Activated naive CD4-positive, alpha-beta T cell treated with anti-CD3 and anti-CD28 coated beads for 36 hours (primary cell): Measurements from ENCODE around the gene IFITM5. TPM values are rescaled to one million over a fixed set of nuclear protein-coding genes. Genes with fewer than 3 reads are reported as not detected.
"Not testable (repeated sequence)": the region's sequence is repeated elsewhere in the genome, so short reads cannot be mapped to it uniquely, and the experiment has no call there.

Source experiments
- CTCF ChIA-PET: fragments of 350-600 bp; sonication (Branson Sonifier 250); formaldehyde crosslinking; loops from one replicate; lab custom pipeline; 2021; ENCODE audit warnings: antibody characterized with exemption; lab: Charles Lee
- DNase-seq: peaks from one replicate; pipeline ENCODE4 v3.0.0-alpha.2; 2020
- H3K27ac Mint-ChIP-seq: one replicate; pipeline ENCODE4 v1.8.0; 2021; ENCODE audit warnings: mild to moderate bottlenecking, mixed read lengths
- H3K27me3 Mint-ChIP-seq: one replicate; pipeline ENCODE4 v1.8.0; 2021; ENCODE audit warnings: low read depth, mixed read lengths
- H3K36me3 Mint-ChIP-seq: one replicate; pipeline ENCODE4 v1.8.0; 2021; ENCODE audit warnings: low read depth, mixed read lengths
- H3K4me1 Mint-ChIP-seq: one replicate; pipeline ENCODE4 v1.8.0; 2021; ENCODE audit warnings: low read depth, mixed read lengths
- H3K4me3 Mint-ChIP-seq: one replicate; pipeline ENCODE4 v1.8.0; 2021; ENCODE audit warnings: mild to moderate bottlenecking, moderate library complexity, mixed read lengths
- H3K9me3 Mint-ChIP-seq: one replicate; pipeline ENCODE4 v1.8.0; 2021; ENCODE audit warnings: mixed read lengths
- intact Hi-C: fragments of 100-400 bp; cut with micrococcal nuclease; formaldehyde crosslinking; loops from one replicate; pipeline ENCODE4 v1.15.1; 2023
- total RNA-seq, 2 experiments: library from RNA; stranded (reverse); gene quantifications; one replicate each; pipeline ENCODE4 v1.2.3, GENCODE V29; 2021

The IFITM5 gene
- total RNA-seq, 2 experiments from 2014 or later, result not detected

DNA sequence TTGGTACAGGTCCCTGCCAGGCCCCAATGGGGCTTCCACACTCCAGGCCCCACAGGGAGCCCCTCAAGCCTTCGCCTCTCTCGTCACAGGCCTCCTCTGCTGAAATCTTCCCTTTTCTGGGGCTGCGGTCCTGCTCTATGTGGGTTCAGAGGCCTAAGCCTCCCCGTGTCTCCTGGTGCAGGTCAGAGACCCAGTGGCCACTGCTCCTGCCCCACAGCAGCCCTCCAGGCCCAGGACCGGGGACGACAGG, 27.2 kb upstream of the IFITM5 start:
- DNase-seq, result no peak
- Mint-ChIP-seq H3K4me3 (peak overlapping the region; percentile 72), H3K27ac (peak overlapping the region; percentile 98), H3K4me1 (peaks cover 68% of the 10 kb centered on the region), H3K27me3 (no peaks in the 10 kb centered on the region), H3K9me3 (no peaks in the 10 kb centered on the region), H3K36me3 (no peaks in the 10 kb centered on the region)
- intact Hi-C loops, result no loop called here
- CTCF ChIA-PET, result interaction anchor here (1.3 to 1.7 kb wide), 3 partner anchors 14 to 76 kb away, joined by 3 to 5 read pairs (median 4); no protein-coding TSS in a partner anchor

DNA sequence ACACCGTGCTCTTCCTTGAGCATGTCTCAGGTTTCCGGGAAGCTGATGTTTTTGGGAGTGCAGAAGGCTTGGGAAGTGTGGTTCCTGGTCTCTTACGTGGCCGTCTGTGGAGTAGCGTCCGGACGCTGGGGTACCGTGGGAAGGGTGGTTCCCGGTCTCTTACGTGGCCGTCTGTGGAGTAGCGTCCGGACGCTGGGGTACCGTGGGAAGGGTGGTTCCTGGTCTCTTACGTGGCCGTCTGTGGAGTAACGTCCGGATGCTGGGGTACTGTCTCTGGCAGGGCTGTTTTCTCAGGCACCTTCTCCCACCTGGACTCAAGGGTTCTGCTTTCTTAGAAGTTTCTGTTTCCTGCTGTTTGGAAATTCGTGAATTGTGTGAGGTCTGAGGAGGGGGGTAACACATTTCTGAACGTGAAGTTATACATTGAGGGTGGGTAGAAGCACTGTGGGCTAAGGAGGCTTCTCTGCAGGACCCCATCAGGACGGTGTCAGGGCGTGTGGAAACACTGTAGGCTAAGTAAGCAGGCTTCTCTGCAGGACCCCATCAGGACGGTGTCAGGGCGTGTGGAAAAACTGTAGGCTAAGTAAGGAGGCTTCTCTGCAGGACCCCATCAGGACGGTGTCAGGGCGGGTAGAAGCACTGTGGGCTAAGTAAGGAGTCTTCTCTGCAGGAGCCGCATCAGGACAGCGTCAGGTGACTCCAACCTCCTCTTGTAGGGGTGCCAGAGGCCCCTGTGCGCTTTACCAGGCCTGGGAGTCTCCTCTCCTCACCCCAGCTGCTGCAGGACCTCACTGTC, 26.7 kb upstream of the IFITM5 start:
- H3K9me3 Mint-ChIP-seq, result no peaks in the 10 kb centered on the region
- peaks cover 63% of the 10 kb centered on the region for H3K4me1 Mint-ChIP-seq
- no peak for DNase-seq
- peak overlapping the region; percentile 98 for H3K27ac Mint-ChIP-seq
- no peaks in the 10 kb centered on the region for H3K27me3 Mint-ChIP-seq
- no peaks in the 10 kb centered on the region for H3K36me3 Mint-ChIP-seq
- peak overlapping the region; percentile 72 for H3K4me3 Mint-ChIP-seq
- CTCF ChIA-PET, result interaction anchor here (1.1 to 1.7 kb wide), 4 partner anchors 10 to 75 kb away, joined by 3 to 5 read pairs (median 4); no protein-coding TSS in a partner anchor
- intact Hi-C loops, result no loop called here

DNA sequence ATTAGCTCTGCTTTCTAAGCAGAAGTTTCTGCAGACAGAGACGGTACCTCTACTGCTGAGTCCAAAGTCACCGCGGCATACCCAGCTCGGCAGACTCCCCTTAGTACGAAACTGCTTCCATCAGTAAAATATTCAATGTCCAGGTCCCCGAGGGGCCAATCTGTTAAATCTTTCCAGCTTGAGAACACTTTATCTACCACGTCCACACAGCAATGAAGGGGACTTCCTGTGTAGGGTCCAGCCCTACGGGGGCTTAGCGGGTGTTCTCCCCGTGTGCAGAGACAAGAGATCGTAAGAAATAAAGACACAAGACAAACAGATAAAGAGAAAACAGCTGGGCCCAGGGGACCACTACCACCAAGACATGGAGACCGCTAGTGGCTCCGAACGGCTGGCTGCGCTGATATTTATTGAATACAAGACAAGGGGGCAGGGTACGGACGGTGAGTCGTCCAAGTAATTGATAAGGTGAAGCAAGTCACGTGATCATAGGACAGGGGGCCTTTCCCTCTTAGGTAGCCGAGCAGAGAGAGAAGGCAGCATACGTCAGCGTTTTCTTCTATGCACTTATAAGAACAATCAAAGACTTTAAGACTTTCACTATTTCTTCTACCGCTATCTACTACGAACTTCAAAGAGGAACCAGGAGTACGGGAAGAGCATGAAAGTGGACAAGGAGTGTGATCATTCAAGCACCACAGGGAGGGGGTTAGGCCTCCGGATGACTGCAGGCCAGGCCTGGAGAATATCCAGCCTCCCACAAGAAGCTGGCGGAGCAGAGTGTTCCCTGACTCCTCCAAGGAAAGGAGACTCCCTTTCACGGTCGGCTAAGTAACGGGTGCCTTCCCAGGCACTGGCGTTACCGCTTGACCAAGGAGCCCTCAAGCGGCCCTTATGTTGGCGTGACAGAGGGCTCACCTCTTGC, 25.5 kb upstream of the IFITM5 start:
- H3K36me3 Mint-ChIP-seq, H3K4me3 Mint-ChIP-seq, DNase-seq, H3K27me3 Mint-ChIP-seq, H3K9me3 Mint-ChIP-seq, intact Hi-C loops: not testable (repeated sequence)
- H3K4me1 Mint-ChIP-seq, result peaks cover 62% of the 10 kb centered on the region
- CTCF ChIA-PET, result interaction anchor here (0.8 to 1.1 kb wide), 2 partner anchors 12 to 15 kb away, joined by 4 to 6 read pairs; no protein-coding TSS in a partner anchor
- H3K27ac Mint-ChIP-seq, result peak overlapping the region; percentile 69

DNA sequence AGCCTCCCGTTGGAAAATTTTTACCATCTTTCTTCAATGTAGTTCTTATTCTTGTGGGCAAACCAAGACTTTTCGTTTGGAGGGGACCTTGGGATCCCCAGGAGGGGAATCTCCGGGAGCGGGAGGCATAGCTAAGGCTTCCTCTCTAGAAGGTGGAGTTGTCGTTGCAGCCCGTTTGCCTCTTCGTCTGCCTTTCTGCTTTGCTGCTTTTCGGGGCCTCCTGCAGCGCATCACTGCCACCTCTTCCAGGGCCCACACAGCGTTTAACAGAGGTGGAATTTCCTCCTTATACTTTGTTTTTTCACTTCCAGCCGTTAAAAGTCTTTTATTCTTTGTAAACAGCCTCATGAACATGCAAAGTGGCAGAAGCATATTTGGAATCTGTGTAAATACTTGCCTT, 24.8 kb upstream of the IFITM5 start:
- H3K27ac Mint-ChIP-seq, result no peak overlapping the region
- intact Hi-C loops, result no loop called here
- H3K4me3 Mint-ChIP-seq, result no peak overlapping the region
- CTCF ChIA-PET, result no interaction called here
- H3K9me3 Mint-ChIP-seq, result no peaks in the 10 kb centered on the region
- H3K4me1 Mint-ChIP-seq, result peaks cover 55% of the 10 kb centered on the region
- H3K27me3 Mint-ChIP-seq, result no peaks in the 10 kb centered on the region
- H3K36me3 Mint-ChIP-seq, result peaks cover 9% of the 10 kb centered on the region
- DNase-seq, result no peak

DNA sequence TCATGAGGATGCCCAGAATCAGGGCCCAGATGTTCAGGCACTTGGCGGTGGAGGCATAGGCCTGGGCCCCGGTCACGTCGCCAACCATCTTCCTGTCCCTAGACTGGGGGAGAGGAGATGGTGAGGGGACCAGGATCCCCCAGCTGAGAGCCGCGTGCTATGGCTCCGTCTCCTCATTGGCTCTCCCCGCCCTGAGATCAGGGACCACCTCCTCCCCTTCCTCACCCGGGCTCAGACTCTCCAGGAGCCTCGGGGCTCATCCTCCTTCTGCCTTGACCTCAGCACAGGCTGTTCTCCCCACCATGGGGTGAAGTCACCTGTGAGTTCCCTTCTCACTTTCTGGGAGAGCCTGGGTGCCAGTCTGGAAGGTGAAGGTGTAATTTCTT, 20.6 kb upstream of the IFITM5 start:
- intact Hi-C loops, result loop anchor here (2.0 to 10.0 kb wide), 2 partner anchors 13 to 475 kb away; partner anchors contain the start of genes CEND1, IFITM2 and SLC25A22
- peaks cover 31% of the 10 kb centered on the region for H3K36me3 Mint-ChIP-seq
- peak overlapping the region; percentile 97 for H3K27ac Mint-ChIP-seq
- H3K9me3 Mint-ChIP-seq, CTCF ChIA-PET, DNase-seq, H3K27me3 Mint-ChIP-seq: not testable (repeated sequence)
- H3K4me3 Mint-ChIP-seq, result peak overlapping the region; percentile 91
- H3K4me1 Mint-ChIP-seq, result peaks cover 39% of the 10 kb centered on the region

DNA sequence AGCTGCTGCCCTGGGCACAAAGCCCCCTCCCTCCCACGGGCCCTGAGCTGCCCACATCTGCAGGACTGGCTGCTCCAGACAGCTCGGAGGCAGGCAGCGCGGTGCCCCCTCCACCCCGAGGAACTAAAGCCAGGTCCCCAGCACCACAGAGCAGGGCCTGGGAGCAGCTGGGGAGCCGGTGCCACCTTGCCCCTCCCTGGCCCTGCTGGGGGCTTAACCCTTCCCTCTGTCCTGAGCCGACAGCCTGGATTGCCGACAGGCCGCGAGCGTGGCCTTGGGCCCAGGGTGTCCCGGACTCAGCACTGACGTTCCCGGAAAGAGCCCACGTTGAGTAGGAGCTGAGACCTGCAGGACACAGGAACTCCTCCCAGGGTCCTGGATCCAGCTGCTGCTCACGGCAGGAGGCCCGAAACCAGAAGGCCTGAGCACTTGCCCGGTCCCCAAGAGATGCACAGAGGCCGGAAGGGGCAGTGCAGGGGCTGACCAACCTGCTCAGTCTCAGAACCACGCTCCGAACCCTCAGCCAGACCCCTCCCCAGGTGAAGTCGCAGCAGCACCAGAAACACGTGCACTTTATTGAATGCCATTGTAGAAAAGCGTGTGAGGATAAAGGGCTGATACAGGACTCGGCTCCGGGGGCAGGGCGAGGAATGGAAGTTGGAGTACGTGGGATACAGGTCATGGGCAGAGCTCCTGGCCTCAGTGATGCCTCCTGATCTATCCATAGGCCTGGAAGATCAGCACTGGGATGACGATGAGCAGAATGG, 20.0 kb upstream of the IFITM5 start:
- CTCF ChIA-PET, H3K9me3 Mint-ChIP-seq, H3K27me3 Mint-ChIP-seq: not testable (repeated sequence)
- H3K36me3 Mint-ChIP-seq, result peaks cover 37% of the 10 kb centered on the region
- peak overlapping the region; percentile 97 for H3K27ac Mint-ChIP-seq
- peaks cover 33% of the 10 kb centered on the region for H3K4me1 Mint-ChIP-seq
- intact Hi-C loops, result loop anchor here (10.0 kb wide), 1 partner anchor 475 kb away; the partner anchor contains the start of genes CEND1 and SLC25A22
- peak; percentile 30 for DNase-seq
- peak overlapping the region; percentile 91 for H3K4me3 Mint-ChIP-seq

DNA sequence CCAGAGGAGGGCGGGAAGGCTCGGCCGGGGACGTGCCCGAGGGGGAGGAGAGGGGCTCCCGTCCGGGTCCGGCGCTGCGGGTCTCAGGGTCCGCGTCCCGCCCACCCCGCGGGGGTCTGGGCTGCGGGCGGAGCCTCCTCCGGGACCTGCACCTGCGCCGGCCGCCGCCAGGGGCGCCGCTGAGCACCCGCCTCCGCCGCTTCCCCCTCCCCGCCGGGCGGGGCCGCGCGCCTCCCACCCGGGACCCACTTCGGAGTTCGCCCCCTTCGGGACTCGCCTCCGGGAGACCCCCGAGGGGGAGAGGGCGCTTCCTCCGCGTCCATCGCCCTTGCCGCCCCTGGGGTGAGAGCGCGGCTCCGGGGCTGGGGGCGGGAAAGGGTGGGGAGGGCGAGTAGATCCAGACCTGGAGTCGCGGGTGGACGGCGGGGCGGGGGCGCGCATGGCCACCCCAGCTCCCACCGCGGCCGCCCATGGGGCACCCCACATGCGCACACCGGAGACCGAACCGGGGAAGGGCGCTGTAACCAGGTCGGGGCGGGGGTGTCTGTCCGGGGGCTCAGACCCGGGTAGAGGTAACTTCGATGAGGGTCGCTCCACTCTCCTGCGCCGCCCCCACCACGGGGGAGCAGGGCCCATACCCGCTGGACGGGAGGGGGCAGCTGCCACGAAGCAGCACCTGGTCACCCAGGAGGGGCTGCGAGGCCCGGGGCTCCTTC, 19.2 kb upstream of the IFITM5 start:
- CTCF ChIA-PET, result interaction anchor here (1.2 to 2.2 kb wide), 2 partner anchors 13 to 37 kb away, joined by 4 to 13 read pairs; no protein-coding TSS in a partner anchor
- intact Hi-C loops, result loop anchor here (10.0 kb wide), 1 partner anchor 476 kb away; the partner anchor contains the start of genes CEND1 and SLC25A22
- DNase-seq, result peak; percentile 7
- Mint-ChIP-seq H3K36me3 (peaks cover 43% of the 10 kb centered on the region), H3K4me1 (peaks cover 28% of the 10 kb centered on the region), H3K4me3 (peak overlapping the region; percentile 91)
- not testable (repeated sequence) for H3K27ac Mint-ChIP-seq, H3K27me3 Mint-ChIP-seq, H3K9me3 Mint-ChIP-seq

DNA sequence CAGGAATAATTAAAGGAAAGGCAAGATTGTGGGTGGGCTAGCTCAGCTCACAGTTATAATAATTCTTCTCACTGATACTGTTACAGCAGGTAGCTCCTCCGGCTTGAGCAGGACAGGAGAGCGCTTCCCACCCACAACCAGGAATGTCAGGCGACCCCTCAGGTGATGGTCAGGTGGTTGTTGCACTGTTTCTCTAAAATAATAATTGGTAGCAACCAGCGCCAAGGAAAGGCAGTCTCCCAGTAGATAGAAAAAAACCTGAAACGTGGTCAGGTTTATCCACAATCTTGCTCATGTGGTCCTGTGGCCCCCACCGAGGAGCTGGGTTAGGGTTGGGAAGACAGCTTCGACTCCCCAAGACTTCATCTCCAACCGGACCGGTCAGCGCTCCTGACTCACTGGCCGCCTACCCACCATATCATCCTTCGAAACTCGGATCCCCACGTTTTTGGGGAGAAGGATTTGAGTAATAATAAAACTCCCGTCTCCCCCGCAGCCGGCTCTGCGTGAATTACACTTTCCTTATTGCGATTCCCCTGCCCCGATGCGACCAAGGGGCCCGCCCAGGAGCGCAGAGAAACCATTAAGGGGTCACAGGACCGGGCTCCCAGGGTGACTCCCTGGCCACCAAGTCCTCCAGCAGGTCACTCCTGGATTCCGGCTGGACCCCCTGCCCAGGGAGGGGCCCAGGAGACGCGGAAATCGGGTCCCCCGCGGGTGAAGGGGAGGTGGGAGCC, 18.5 kb upstream of the IFITM5 start:
- intact Hi-C loops, result loop anchor here (1.0 to 10.0 kb wide), 3 partner anchors 9 to 477 kb away; partner anchors contain the start of genes CEND1 and SLC25A22
- H3K4me3 Mint-ChIP-seq, result peak overlapping the region; percentile 93

DNA sequence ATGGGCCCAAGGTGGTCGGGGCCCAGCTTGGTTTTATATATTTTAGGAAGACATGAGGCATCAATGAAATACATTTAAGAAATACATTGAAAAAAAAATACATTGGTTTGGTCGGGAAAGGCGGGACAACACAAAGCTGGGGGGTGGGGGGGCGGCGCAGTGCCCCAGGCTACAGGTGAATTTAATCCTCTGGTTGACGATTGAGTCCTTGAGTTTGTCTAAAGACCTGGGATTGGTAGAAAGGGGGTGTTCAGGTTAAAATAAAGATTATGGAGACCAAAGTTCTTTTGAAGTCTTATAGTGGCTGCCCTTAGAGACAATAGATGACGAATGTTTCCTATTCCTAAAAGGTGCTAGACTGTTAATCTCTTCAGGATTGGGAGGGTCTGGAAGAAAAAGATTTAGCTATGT, 17.6 kb upstream of the IFITM5 start:
- Mint-ChIP-seq H3K36me3 (peaks cover 47% of the 10 kb centered on the region), H3K27ac (peak overlapping the region; percentile 95), H3K27me3 (no peaks in the 10 kb centered on the region), H3K4me3 (peak overlapping the region; percentile 93), H3K9me3 (no peaks in the 10 kb centered on the region), H3K4me1 (peaks cover 30% of the 10 kb centered on the region)
- intact Hi-C loops, result loop anchor here (1.0 to 10.0 kb wide), 3 partner anchors 8 to 478 kb away; partner anchors contain the start of genes CEND1 and SLC25A22
- peak; percentile 8 for DNase-seq
- CTCF ChIA-PET, result interaction anchor here (1.1 to 2.2 kb wide), 6 partner anchors 9 to 66 kb away, joined by 4 to 13 read pairs (median 9); partner anchors contain the start of gene IFITM2

More for the DNA sequence above, 18.5 kb upstream of the IFITM5 start:
- H3K36me3 Mint-ChIP-seq, result peaks cover 47% of the 10 kb centered on the region
- CTCF ChIA-PET, result interaction anchor here (1.1 to 2.2 kb wide), 7 partner anchors 10 to 67 kb away, joined by 4 to 13 read pairs (median 9); partner anchors contain the start of gene IFITM2
- peak overlapping the region; percentile 95 for H3K27ac Mint-ChIP-seq
- H3K27me3 Mint-ChIP-seq, H3K9me3 Mint-ChIP-seq: not testable (repeated sequence)
- peak; percentile 51 for DNase-seq
- peaks cover 28% of the 10 kb centered on the region for H3K4me1 Mint-ChIP-seq

DNA sequence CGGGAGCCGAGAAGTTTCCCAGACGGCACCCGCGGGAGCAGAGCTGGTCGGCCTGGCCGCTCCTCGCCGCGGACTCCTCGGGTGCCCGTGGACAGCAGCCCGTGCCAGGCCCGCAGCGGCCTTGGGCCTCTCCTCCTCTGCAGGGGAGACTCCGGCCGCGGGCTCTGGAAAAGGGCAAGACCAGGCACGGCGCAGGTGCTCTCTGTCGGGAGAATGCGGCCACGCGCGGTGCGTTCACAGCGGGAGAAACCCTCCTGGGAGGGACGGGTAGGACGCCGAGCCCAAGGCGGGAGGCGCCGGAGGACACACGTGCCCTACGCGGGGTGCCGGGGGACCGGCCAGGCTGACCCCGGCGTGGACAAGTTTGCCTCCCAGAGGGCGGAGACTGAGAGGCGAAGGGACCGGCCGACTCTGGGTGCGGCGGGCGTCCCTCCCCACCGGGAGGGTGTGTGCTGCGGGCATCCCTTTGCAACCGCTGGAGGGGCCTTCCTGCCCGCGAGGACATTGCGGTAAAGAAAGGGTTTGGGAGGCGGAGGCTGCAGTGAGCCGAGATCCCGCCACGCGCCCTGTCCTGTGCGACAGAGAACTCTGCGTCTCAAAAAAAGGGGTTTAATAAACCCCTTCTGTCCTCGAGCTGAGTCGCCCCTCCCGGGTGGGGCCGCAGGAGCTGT, 16.8 kb upstream of the IFITM5 start:
- intact Hi-C loops, result loop anchor here (10.0 kb wide), 1 partner anchor 479 kb away; the partner anchor contains the start of genes CEND1 and SLC25A22
- CTCF ChIA-PET, result interaction anchor here (1.0 to 2.2 kb wide), 7 partner anchors 9 to 65 kb away, joined by 4 to 13 read pairs (median 9); partner anchors contain the start of gene IFITM2
- peaks cover 32% of the 10 kb centered on the region for H3K4me1 Mint-ChIP-seq
- peak overlapping the region; percentile 93 for H3K4me3 Mint-ChIP-seq
- peak; percentile 55 for DNase-seq
- no peaks in the 10 kb centered on the region for H3K27me3 Mint-ChIP-seq
- peak overlapping the region; percentile 95 for H3K27ac Mint-ChIP-seq
- H3K36me3 Mint-ChIP-seq, result peaks cover 48% of the 10 kb centered on the region
- no peaks in the 10 kb centered on the region for H3K9me3 Mint-ChIP-seq
